WTC11 (cell line): ENCODE measurements around the gene THRA. TPM values are rescaled to one million over a fixed set of nuclear protein-coding genes. Genes with fewer than 3 reads are reported as not detected.

Experiments
- ATAC-seq: fragments of 200-7000 bp; cut with Tn5 transposase; 2 replicates; pipeline ENCODE4 v1.10.0; 2021; ENCODE audit warnings: mild to moderate bottlenecking, moderate library complexity
- CTCF ChIA-PET: fragments of 300-600 bp; sonication (Branson Sonifier 250); formaldehyde crosslinking; loops from one replicate; lab custom pipeline; 2021; ENCODE audit warnings: antibody characterized with exemption; lab: Charles Lee
- POLR2A ChIA-PET: fragments of 350-600 bp; sonication (Branson Sonifier 250); formaldehyde crosslinking; loops from one replicate; lab custom pipeline; 2021; ENCODE audit warnings: antibody characterized with exemption; lab: Charles Lee
- DNase-seq: peaks from one replicate; pipeline ENCODE4 v3.0.0; 2021; ENCODE audit warnings: low spot score
- H3K27ac Mint-ChIP-seq: 2 replicates; pipeline ENCODE4 v1.8.0; 2021; ENCODE audit warnings: mixed read lengths
- H3K27me3 Mint-ChIP-seq: 2 replicates; pipeline ENCODE4 v1.8.0; 2021; ENCODE audit warnings: low read depth, mild to moderate bottlenecking, moderate library complexity, mixed read lengths
- H3K36me3 Mint-ChIP-seq: 2 replicates; pipeline ENCODE4 v1.8.0; 2021; ENCODE audit warnings: mixed read lengths
- H3K4me1 Mint-ChIP-seq: 2 replicates; pipeline ENCODE4 v1.8.0; 2022; ENCODE audit warnings: mixed read lengths
- H3K4me3 Mint-ChIP-seq: 2 replicates; pipeline ENCODE4 v1.8.0; 2021; ENCODE audit warnings: mild to moderate bottlenecking, moderate library complexity, mixed read lengths
- H3K9me3 Mint-ChIP-seq: 2 replicates; pipeline ENCODE4 v1.8.0; 2021; ENCODE audit warnings: mixed read lengths
- ARID4B ChIP-seq: sonication (generic); formaldehyde crosslinking; IDR thresholded peaks from 2 replicates; pipeline ENCODE4 v1.8.0; 2023; ENCODE audit warnings: missing genetic modification reagents, mild to moderate bottlenecking, borderline replicate concordance
- EMX1 ChIP-seq: fragments of 250-450 bp; sonication (Bioruptor Pico); IDR thresholded peaks from 2 replicates; pipeline ENCODE4 v1.8.0; 2021; ENCODE audit warnings: mild to moderate bottlenecking
- ESRRA ChIP-seq: sonication (generic); formaldehyde crosslinking; IDR thresholded peaks from 2 replicates; pipeline ENCODE4 v1.8.1; 2022; ENCODE audit warnings: mild to moderate bottlenecking, missing genetic modification reagents, borderline replicate concordance
- ETV6 ChIP-seq: sonication (generic); formaldehyde crosslinking; IDR thresholded peaks from 2 replicates; pipeline ENCODE4 v1.8.1; 2022; ENCODE audit warnings: mild to moderate bottlenecking, missing genetic modification reagents
- JAZF1 ChIP-seq: fragments of 250-450 bp; sonication (Bioruptor Pico); IDR thresholded peaks from 2 replicates; pipeline ENCODE4 v1.9.0; 2021; ENCODE audit warnings: moderate library complexity, mild to moderate bottlenecking, inconsistent platforms
- KAT7 ChIP-seq: sonication (generic); formaldehyde crosslinking; IDR thresholded peaks from 2 replicates; pipeline ENCODE4 v1.8.1; 2023; ENCODE audit warnings: missing genetic modification reagents, mild to moderate bottlenecking, borderline replicate concordance
- MAX ChIP-seq: sonication (generic); formaldehyde crosslinking; IDR thresholded peaks from 2 replicates; pipeline ENCODE4 v1.8.0; 2022; ENCODE audit warnings: mild to moderate bottlenecking, missing genetic modification reagents
- MXD4 ChIP-seq: fragments of 250-450 bp; sonication (Bioruptor Pico); IDR thresholded peaks from 2 replicates; pipeline ENCODE4 v1.8.0; 2021; ENCODE audit warnings: mild to moderate bottlenecking, moderate library complexity, borderline replicate concordance
- NFE2L1 ChIP-seq: sonication (generic); formaldehyde crosslinking; IDR thresholded peaks from 2 replicates; pipeline ENCODE4 v1.8.1; 2023; ENCODE audit warnings: missing genetic modification reagents
- NR1H2 ChIP-seq: sonication (generic); formaldehyde crosslinking; IDR thresholded peaks from 2 replicates; pipeline ENCODE4 v1.9.0; 2021; ENCODE audit warnings: mild to moderate bottlenecking, moderate library complexity, missing genetic modification reagents
- RELA ChIP-seq: sonication (generic); formaldehyde crosslinking; IDR thresholded peaks from 2 replicates; pipeline ENCODE4 v1.8.1; 2022; ENCODE audit warnings: missing genetic modification reagents, mild to moderate bottlenecking, borderline replicate concordance
- SMAD3 ChIP-seq: sonication (generic); formaldehyde crosslinking; IDR thresholded peaks from 2 replicates; pipeline ENCODE4 v1.8.0; 2022; ENCODE audit warnings: missing genetic modification reagents, mild to moderate bottlenecking, borderline replicate concordance
- SOX15 ChIP-seq: fragments of 250-450 bp; sonication (Bioruptor Pico); IDR thresholded peaks from 2 replicates; pipeline ENCODE4 v1.9.0; 2021; ENCODE audit warnings: mild to moderate bottlenecking
- ZNF219 ChIP-seq: sonication (generic); formaldehyde crosslinking; IDR thresholded peaks from 2 replicates; pipeline ENCODE4 v1.8.0; 2023; ENCODE audit warnings: missing genetic modification reagents, mild to moderate bottlenecking, borderline replicate concordance
- ZNF317 ChIP-seq: sonication (generic); formaldehyde crosslinking; IDR thresholded peaks from 2 replicates; pipeline ENCODE4 v1.8.1; 2023; ENCODE audit warnings: low read depth, mild to moderate bottlenecking, moderate library complexity, missing genetic modification reagents, borderline replicate concordance
- total RNA-seq: library from RNA; stranded (reverse); gene quantifications from 3 replicates; pipeline ENCODE4 v1.2.3, GENCODE V29; 2021
- TF ChIP-seq, protein P1 (sequence below): fragments of 200-600 bp; IDR thresholded peaks from 2 replicates; pipeline ENCODE4 v1.8.0; 2022; ENCODE audit warnings: antibody characterized with exemption
- TF ChIP-seq, protein P2 (sequence below): sonication (generic); formaldehyde crosslinking; IDR thresholded peaks from 2 replicates; pipeline ENCODE4 v1.8.1; 2023; ENCODE audit warnings: mild to moderate bottlenecking, missing genetic modification reagents, moderate library complexity
- TF ChIP-seq, protein P3 (sequence below): sonication (generic); formaldehyde crosslinking; IDR thresholded peaks from 2 replicates; pipeline ENCODE4 v1.8.0; 2023; ENCODE audit warnings: mild to moderate bottlenecking, missing genetic modification reagents
- TF ChIP-seq, protein P4 (sequence below): sonication (generic); formaldehyde crosslinking; IDR thresholded peaks from 2 replicates; pipeline ENCODE4 v1.8.0; 2022; ENCODE audit warnings: mild to moderate bottlenecking, missing genetic modification reagents
- TF ChIP-seq, protein P5 (sequence below): fragments of 250-450 bp; sonication (Bioruptor Pico); IDR thresholded peaks from 2 replicates; pipeline ENCODE4 v2.1.2; 2022; ENCODE audit warnings: mild to moderate bottlenecking, moderate library complexity

The THRA gene
- total RNA-seq, 1 experiment from 2014 or later, result 15.9 TPM

GRCh38 chr17:40129498-40129897, 66.7 kb downstream of the THRA start (continued):
- TF ChIP-seq MAX (CRISPR knock-in tag) (no peak), KAT7 (CRISPR knock-in tag) (no peak), EMX1 (CRISPR knock-in tag) (no peak), ARID4B (CRISPR knock-in tag) (no peak), NR1H2 (CRISPR knock-in tag) (no peak), ZNF317 (CRISPR knock-in tag) (no peak), NFE2L1 (no peak), ESRRA (CRISPR knock-in tag) (no peak), MXD4 (CRISPR knock-in tag) (no peak)
- TF ChIP-seq, protein P1, sequence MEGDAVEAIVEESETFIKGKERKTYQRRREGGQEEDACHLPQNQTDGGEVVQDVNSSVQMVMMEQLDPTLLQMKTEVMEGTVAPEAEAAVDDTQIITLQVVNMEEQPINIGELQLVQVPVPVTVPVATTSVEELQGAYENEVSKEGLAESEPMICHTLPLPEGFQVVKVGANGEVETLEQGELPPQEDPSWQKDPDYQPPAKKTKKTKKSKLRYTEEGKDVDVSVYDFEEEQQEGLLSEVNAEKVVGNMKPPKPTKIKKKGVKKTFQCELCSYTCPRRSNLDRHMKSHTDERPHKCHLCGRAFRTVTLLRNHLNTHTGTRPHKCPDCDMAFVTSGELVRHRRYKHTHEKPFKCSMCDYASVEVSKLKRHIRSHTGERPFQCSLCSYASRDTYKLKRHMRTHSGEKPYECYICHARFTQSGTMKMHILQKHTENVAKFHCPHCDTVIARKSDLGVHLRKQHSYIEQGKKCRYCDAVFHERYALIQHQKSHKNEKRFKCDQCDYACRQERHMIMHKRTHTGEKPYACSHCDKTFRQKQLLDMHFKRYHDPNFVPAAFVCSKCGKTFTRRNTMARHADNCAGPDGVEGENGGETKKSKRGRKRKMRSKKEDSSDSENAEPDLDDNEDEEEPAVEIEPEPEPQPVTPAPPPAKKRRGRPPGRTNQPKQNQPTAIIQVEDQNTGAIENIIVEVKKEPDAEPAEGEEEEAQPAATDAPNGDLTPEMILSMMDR, result no peak
- TF ChIP-seq, protein P2, sequence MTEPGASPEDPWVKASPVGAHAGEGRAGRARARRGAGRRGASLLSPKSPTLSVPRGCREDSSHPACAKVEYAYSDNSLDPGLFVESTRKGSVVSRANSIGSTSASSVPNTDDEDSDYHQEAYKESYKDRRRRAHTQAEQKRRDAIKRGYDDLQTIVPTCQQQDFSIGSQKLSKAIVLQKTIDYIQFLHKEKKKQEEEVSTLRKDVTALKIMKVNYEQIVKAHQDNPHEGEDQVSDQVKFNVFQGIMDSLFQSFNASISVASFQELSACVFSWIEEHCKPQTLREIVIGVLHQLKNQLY (CRISPR knock-in tag), result no peak
- TF ChIP-seq, protein P3, sequence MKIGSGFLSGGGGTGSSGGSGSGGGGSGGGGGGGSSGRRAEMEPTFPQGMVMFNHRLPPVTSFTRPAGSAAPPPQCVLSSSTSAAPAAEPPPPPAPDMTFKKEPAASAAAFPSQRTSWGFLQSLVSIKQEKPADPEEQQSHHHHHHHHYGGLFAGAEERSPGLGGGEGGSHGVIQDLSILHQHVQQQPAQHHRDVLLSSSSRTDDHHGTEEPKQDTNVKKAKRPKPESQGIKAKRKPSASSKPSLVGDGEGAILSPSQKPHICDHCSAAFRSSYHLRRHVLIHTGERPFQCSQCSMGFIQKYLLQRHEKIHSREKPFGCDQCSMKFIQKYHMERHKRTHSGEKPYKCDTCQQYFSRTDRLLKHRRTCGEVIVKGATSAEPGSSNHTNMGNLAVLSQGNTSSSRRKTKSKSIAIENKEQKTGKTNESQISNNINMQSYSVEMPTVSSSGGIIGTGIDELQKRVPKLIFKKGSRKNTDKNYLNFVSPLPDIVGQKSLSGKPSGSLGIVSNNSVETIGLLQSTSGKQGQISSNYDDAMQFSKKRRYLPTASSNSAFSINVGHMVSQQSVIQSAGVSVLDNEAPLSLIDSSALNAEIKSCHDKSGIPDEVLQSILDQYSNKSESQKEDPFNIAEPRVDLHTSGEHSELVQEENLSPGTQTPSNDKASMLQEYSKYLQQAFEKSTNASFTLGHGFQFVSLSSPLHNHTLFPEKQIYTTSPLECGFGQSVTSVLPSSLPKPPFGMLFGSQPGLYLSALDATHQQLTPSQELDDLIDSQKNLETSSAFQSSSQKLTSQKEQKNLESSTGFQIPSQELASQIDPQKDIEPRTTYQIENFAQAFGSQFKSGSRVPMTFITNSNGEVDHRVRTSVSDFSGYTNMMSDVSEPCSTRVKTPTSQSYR (CRISPR knock-in tag), result no peak
- TF ChIP-seq, protein P4, sequence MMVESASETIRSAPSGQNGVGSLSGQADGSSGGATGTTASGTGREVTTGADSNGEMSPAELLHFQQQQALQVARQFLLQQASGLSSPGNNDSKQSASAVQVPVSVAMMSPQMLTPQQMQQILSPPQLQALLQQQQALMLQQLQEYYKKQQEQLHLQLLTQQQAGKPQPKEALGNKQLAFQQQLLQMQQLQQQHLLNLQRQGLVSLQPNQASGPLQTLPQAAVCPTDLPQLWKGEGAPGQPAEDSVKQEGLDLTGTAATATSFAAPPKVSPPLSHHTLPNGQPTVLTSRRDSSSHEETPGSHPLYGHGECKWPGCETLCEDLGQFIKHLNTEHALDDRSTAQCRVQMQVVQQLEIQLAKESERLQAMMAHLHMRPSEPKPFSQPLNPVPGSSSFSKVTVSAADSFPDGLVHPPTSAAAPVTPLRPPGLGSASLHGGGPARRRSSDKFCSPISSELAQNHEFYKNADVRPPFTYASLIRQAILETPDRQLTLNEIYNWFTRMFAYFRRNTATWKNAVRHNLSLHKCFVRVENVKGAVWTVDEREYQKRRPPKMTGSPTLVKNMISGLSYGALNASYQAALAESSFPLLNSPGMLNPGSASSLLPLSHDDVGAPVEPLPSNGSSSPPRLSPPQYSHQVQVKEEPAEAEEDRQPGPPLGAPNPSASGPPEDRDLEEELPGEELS (CRISPR knock-in tag), result no peak

GRCh38 chr17:40130352-40131042, 67.7 kb downstream of the THRA start:
- CTCF ChIA-PET, result interaction anchor here (0.9 to 1.7 kb wide), 2 partner anchors 17 to 38 kb away, joined by 3 to 4 read pairs; no protein-coding TSS in a partner anchor
- Mint-ChIP-seq H3K9me3 (no peaks in the 10 kb centered on the region), H3K27me3 (no peaks in the 10 kb centered on the region), H3K27ac (no peak overlapping the region; the same call in 1 of the 2 replicates)
- no peak for DNase-seq
- TF ChIP-seq ZNF219 (CRISPR knock-in tag) (no peak), SOX15 (CRISPR knock-in tag) (no peak), RELA (CRISPR knock-in tag) (no peak), SMAD3 (CRISPR knock-in tag) (no peak), NFE2L1 (no peak), MXD4 (CRISPR knock-in tag) (no peak), ZNF317 (CRISPR knock-in tag) (no peak), JAZF1 (CRISPR knock-in tag) (no peak), ETV6 (CRISPR knock-in tag) (no peak)
- TF ChIP-seq, protein P5, sequence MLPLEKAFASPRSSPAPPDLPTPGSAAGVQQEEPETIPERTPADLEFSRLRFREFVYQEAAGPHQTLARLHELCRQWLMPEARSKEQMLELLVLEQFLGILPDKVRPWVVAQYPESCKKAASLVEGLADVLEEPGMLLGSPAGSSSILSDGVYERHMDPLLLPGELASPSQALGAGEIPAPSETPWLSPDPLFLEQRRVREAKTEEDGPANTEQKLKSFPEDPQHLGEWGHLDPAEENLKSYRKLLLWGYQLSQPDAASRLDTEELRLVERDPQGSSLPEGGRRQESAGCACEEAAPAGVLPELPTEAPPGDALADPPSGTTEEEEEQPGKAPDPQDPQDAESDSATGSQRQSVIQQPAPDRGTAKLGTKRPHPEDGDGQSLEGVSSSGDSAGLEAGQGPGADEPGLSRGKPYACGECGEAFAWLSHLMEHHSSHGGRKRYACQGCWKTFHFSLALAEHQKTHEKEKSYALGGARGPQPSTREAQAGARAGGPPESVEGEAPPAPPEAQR, result no peak
- TF ChIP-seq, all 79 proteins: peak for 0
- Mint-ChIP-seq H3K36me3 (peaks cover 87% of the 10 kb centered on the region), H3K4me3 (no peak overlapping the region), H3K4me1 (no peaks in the 10 kb centered on the region)
- POLR2A ChIA-PET, result no interaction called here
- no peak for ATAC-seq
